Measurements from ENCODE around the gene CLDN25. TPM values are rescaled to one million over a fixed set of nuclear protein-coding genes. Genes with fewer than 3 reads are reported as not detected.

Gene CLDN25
- total RNA-seq (not detected), polyA plus RNA-seq (not detected)
- long read RNA-seq, donor 1 = 0 reads
- long read RNA-seq, donor 2 = 0 reads
- long read RNA-seq, donor 3 = 0 reads

DNA sequence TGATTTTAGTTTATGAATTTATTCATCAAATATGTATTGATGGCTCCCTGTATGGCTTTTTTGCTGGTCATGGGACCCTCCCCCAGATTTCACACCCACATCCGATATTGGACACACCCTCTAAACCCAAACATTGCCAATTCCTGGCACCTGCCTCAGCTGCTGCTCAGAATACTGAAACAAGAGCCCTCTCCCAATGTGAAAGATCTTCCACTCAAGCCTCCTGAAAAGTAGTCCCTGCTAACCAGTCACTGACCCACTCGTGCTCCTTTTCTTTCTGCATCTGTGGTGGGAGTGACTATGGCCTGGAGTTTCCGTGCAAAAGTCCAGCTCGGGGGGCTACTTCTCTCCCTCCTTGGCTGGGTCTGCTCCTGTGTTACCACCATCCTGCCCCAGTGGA lies at the start of gene CLDN25:
TSS of gene CLDN25 (plus strand) at position 301 of the 400 bp plus-strand sequence. CDS start at position 301, 0 bp downstream.
- Histone ChIP-seq H3K27ac (peak within 1 kb of the TSS in 2 of 10 donors; percentile 72 to 73), H3K27me3 (no peaks in the 10 kb centered on the region), H3K4me3 (no peak within 1 kb of the TSS), H3K4me1 (peaks cover 0 to 19% (median 0%) of the 10 kb centered on the region in 9 donors), H3K9me3 (no peaks in the 10 kb centered on the region), H3K36me3 (no peaks in the 10 kb centered on the region)
- intact Hi-C loops (cut with DNase I) = no loop called here
- ATAC-seq (no peak), DNase-seq (no peak)
- TF ChIP-seq, protein P1, sequence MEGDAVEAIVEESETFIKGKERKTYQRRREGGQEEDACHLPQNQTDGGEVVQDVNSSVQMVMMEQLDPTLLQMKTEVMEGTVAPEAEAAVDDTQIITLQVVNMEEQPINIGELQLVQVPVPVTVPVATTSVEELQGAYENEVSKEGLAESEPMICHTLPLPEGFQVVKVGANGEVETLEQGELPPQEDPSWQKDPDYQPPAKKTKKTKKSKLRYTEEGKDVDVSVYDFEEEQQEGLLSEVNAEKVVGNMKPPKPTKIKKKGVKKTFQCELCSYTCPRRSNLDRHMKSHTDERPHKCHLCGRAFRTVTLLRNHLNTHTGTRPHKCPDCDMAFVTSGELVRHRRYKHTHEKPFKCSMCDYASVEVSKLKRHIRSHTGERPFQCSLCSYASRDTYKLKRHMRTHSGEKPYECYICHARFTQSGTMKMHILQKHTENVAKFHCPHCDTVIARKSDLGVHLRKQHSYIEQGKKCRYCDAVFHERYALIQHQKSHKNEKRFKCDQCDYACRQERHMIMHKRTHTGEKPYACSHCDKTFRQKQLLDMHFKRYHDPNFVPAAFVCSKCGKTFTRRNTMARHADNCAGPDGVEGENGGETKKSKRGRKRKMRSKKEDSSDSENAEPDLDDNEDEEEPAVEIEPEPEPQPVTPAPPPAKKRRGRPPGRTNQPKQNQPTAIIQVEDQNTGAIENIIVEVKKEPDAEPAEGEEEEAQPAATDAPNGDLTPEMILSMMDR (IDR thresholded peaks at IDR 0.05) = no peak
- WGBS, 2 donors = 87 to 88% methylated on average over 4 of the region's 4 CpGs

DNA sequence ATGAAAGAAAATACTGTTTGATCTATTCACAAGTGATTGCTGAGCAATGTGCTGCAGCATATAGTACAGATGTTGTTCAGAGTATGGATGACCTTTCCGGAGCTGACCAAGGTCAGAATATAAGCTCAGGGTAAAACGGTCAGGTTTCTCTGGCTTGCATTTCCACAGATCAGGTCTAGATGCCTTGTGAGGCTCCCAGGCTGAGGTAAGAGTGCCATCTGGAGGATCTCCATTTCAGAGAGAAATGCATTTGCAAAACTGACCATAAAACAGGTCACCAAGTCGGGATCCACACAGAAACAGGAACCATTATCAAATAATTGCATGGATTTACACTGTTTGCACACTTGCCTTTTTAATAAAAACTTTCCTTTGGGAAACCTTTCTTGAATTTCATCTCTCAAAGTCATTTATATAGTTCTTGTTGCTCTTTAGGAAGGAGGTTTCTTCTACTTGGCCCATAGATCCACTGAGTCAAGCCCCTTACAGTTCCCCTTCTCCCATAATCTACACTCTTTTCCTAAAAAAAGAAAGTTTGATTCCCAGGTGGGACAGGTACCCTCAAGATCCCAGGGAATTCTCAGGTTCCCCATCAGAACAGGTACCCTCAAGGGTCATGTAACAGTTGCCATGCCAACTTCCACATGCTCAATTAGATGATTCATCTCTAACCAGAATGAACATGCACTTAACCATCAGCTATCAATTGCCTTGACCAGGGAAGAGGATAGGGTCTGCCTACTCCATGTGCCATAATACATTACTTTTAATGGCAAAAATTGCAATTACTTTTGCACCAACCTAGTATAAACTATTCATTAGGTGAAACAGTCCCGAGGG lies 48.5 kb upstream of the CLDN25 start:
- H3K36me3 ChIP-seq = peaks cover 0 to 50% (median 22%) of the 10 kb centered on the region in 9 donors
- peaks cover 0 to 5% (median 0%) of the 10 kb centered on the region in 9 donors for H3K4me1 ChIP-seq
- no peaks in the 10 kb centered on the region for H3K9me3 ChIP-seq
- no peak overlapping the region for H3K4me3 ChIP-seq
- H3K27ac ChIP-seq = no peak overlapping the region
- 37 to 45% methylated on average over 4 of the region's 4 CpGs for WGBS, 2 donors
- ATAC-seq (peak in 5 of 8 donors; percentile 17 to 74 (median 63)), DNase-seq (peak in 1 of 2 donors; percentile 16)
- TF ChIP-seq, protein P1 (IDR thresholded peaks at IDR 0.05) = peak; percentile 42 to 77 (median 64)
- intact Hi-C loops (cut with DNase I) = loop anchor here (1.0 to 10.0 kb wide), 7 partner anchors 176 to 426 kb away; no protein-coding TSS in a partner anchor
- no peaks in the 10 kb centered on the region for H3K27me3 ChIP-seq

DNA sequence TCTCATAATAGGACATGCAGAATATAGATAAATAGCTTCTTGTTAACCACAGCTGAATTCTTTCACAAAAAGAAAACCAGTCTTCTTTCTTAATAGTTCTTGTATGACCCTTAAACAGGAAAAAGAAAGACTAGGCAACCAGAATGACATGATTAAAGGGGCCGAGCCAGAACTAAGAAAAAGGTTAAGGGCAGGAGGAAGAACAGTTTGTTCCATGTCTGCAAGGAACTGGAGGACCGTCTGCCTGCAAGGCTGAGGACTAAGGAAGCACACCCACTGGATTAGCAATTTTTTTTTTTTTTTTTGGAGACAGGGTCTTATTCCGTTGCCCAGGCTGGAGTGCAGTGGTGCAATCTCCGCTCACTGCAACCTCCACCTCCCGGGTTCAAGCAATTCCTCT lies 47.5 kb upstream of the CLDN25 start:
- 91 to 95% methylated on average over 5 of the region's 5 CpGs for WGBS, 2 donors
- Histone ChIP-seq H3K36me3 (peaks cover 0 to 60% (median 32%) of the 10 kb centered on the region in 9 donors), H3K27me3 (no peaks in the 10 kb centered on the region), H3K27ac (no peak overlapping the region), H3K4me3 (no peak overlapping the region), H3K9me3 (no peaks in the 10 kb centered on the region), H3K4me1 (peaks cover 0 to 5% (median 0%) of the 10 kb centered on the region in 9 donors)
- TF ChIP-seq, protein P1 (IDR thresholded peaks at IDR 0.05) = no peak
- ATAC-seq (no peak), DNase-seq (no peak)
- intact Hi-C loops (cut with DNase I) = loop anchor here in 9 of 10 donors (5.0 to 10.0 kb wide), 4 partner anchors 177 to 425 kb away; no protein-coding TSS in a partner anchor

DNA sequence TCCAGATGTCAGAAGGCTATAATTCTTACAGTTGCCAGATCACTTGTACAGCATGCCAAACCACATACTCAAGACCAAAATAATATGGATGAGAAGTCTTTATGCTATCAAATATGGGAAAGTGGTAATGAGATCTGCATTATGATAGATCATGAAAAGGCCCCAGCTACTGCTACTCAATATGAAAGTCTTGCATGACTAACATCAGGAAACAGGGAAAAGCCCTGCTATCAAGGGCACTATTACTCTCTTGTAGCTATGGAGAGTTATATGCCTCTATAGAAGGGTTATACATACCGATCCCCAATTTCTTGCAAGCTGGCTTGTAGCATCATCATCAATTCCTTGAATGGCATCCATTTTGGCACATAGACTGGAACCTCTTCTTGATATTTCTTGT lies 43.3 kb upstream of the CLDN25 start:
- no peaks in the 10 kb centered on the region for H3K27me3 ChIP-seq
- ATAC-seq (no peak), DNase-seq (no peak)
- H3K4me1 ChIP-seq = no peaks in the 10 kb centered on the region
- WGBS, 2 donors = 98 to 100% methylated on average over 1 of the region's 1 CpG
- TF ChIP-seq, protein P1 (IDR thresholded peaks at IDR 0.05) = no peak
- H3K27ac ChIP-seq = no peak overlapping the region
- H3K36me3 ChIP-seq = peaks cover 0 to 100% (median 66%) of the 10 kb centered on the region in 9 donors
- H3K4me3 ChIP-seq = no peak overlapping the region
- no peaks in the 10 kb centered on the region for H3K9me3 ChIP-seq
- intact Hi-C loops (cut with DNase I) = loop anchor here in 5 of 10 donors (10.0 kb wide), 2 partner anchors 182 to 202 kb away; no protein-coding TSS in a partner anchor

Data from heart right ventricle (tissue), 16 donors.